ENCODE measurements around the gene CARD8.
A peak's percentile ranks its signal among the peaks of the same experiment; 100 is the strongest.
"Not testable (repeated sequence)": the region's sequence is repeated elsewhere in the genome, so short reads cannot be mapped to it uniquely, and the experiment has no call there.

CARD8 gene, protein sequence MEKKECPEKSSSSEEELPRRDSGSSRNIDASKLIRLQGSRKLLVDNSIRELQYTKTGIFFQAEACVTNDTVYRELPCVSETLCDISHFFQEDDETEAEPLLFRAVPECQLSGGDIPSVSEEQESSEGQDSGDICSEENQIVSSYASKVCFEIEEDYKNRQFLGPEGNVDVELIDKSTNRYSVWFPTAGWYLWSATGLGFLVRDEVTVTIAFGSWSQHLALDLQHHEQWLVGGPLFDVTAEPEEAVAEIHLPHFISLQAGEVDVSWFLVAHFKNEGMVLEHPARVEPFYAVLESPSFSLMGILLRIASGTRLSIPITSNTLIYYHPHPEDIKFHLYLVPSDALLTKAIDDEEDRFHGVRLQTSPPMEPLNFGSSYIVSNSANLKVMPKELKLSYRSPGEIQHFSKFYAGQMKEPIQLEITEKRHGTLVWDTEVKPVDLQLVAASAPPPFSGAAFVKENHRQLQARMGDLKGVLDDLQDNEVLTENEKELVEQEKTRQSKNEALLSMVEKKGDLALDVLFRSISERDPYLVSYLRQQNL

DNA sequence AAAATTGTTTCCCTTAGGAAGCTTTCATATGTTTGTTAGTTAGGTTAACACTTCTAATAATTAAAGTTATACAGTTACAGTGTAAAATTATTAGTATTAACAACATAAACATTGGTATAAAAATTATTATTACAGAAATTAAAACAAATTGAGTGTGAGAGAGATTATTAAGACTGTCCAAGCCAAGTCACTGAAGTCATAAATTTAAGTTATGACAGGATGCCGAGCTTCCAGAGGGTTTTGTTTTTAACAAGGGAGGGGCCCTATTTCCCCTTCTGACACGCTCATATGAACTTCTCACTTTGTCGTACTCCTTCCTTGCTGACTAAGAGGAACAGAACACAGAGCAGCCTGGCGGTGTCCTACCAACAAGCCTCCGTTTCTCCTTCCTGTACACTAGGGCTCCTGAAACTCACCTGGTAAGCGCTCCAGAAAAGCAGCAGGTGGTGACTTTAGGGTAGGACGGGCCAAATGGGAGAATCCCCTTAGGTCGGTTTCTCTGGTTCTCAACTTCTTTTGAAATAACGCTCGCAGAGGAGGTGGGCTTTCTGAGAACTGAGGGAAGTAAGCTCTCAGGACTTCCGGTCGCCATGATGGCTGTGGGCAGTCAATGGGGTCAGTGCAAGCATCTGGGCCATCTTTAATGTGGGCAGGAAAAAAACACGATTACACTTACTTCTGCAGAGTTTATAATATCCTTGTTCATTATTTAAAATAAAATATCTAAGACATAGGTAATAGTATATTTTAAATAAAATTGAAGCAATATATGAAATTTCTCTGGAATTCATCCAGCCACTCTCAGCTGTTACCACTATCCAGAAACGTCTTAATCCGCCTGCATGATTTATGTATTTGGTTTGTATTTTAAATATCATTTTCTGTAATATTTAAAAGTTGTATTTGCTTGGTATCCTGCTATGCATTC lies at the start of gene CARD8:
Gene CARD8, minus strand, starts transcription at position 537 of the 928 bp plus-strand sequence. CDS start 14,892 bp downstream, outside the sequence.
- peak; percentile 99 for DNase-seq

DNA sequence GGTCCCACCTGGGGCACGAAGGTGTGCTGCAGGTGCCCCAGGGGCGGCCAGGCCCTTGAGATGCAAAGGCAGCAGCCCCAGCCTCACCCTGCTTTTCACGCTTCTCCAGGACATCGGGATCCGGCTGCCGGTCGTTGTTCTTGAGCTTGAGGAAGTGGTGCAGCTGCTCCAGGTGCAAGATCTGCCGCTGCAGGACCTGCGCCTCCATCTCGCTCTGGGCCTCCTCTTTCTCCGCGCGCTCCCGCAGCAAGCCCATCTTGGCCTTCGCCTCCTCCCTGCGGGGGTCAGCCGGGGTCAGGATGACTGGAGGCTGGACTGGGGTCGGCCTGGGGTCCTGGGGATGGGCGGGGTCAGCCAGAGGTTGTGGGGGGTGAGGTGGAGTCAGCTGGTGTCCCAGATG lies 48.2 kb upstream of the CARD8 start:
- no peak for DNase-seq

DNA sequence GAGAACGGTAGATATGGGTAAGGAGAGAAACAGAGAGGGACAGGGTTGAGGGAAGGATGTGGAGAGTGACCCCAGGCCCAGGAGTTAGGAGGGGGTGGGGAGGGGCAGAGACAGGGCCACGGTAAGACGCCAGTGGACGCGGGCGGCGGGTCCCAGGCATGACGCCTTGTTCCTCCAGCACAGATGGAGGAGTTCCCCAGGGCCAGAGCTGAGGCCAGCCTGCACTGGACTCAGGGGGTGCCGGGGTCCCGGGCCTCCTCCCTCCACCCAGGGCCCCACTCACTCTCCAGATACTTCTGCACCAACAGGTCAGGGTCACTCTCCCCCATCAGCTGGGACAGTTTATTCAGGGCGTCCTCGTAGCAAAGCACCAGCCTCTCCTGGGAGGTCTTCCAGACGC lies 47.7 kb upstream of the CARD8 start:
- no peak for DNase-seq

DNA sequence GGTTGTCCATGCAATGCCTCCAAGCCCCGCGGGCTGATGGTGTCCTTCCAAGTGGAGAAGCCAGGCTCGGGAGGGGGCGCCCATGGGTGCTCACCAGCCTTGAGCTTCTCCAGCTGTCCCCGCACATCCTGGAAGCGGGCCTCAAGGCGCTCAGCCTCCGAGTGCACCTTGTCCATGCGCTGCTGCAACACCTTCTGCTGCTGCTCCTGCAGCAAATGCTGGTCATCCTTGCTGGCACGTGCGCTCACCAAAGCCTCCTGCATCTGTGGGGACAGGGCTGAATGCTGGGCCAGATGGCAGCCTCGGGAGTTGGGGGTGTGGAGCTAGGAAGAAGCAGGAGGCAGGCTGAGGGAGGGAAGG lies 46.9 kb upstream of the CARD8 start:
- DNase-seq, result peak; percentile 25

DNA sequence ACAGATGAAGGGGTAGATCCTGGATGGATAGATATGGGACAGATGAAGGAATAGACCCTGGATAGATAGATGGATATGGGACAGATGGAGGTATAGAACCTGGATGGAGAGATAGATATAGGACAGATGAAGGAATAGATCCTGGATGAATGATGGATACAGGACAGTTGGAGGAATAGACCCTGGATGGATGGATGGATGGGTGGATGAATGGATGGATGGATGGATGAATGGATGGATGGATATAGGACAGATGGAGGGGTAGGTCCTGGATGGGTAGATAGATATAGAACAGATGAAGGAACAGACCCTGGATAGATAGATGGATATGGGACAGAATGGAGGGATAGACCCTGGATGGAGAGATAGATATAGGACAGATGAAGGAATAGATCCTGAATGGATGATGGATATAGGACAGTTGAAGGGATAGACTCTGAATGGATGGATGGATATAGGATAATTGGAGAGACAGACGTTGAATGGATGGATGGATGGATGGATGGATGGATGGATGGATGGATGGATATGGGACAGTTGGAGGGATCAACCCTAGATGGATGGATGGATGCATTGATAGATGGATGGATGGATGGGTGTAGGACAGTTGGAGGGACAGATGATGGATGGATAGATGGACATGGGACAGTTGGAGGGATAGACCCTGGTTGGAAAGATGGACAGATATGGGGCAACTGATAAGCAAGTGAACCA lies 46.3 kb upstream of the CARD8 start:
- DNase-seq, result no peak

DNA sequence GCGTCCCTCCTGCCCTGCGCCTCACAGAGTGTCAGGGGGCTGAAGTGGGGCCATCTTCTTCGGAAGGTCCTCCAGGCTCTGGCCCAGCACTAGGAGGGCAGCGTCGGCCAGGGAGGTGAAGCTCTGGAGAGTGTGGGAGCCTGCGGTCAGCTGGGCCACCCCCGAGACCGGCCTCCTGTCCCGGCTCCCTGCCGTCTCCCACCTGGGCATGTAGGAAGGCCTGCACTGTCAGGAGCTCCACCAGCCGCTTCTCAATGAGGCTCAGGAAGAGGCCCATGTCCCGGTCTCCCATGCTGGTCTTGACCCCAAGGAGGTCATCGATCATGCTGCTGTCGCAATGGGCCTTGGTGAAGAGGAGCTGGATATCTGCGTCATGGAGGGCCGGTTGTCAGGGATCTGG lies 42.3 kb upstream of the CARD8 start:
- no peak for DNase-seq

DNA sequence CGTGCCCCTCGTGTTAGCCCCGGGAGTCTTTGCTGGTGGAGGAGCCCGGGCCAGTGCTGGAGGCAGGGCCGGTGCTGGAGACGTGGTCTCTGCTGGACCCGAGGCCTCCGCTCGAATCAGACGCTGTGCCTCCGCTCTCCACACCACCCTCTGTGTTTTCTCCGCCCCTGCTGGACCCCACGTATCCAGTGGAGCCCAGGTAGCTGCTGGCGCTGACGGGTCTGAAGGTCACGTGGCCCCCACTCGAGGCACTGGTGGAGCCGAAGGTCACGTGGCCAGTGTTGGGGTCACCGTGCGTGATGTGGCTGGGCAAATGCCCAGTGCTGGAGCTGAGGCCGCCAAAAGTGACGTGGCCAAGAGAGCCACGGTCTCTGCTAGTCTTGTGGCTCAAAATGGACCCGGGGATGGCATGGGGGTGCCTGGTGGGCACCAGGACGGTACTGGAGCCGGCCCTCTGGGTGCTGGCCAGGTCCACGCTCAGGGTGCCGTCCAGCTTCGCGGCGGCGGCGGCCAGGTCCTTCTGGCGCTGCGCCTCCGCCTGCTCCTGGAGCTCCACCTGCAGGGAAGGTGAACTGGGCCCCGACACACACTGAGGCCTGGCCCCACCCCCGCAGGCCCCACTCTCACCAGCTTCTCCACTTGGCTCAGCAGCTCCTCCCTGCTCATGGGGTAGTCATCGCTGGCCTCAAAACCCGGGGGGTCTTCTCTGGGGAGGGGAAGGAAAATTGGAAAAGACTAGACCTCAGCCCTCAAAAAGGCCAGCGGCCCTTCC lies 41.4 kb upstream of the CARD8 start:
- DNase-seq, result no peak

DNA sequence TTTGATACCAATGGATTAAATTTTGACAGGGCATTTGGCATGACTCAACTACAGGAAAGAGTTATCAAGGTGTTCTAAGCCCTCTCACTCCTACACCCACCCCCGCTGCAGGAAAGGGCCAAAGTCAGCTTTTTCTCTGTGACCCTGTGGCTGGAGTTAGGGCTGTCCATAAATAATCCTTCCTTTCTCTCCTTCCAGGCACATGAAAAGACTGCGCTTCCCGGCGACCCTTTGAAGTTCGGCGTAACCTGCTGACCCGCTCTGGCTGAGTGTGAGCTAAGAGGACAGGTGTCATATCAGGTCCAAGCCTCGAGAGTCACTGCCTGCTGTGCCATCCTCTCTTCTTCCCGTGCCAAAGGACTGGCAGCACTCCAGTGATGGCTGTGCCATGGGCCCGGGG lies 39.7 kb upstream of the CARD8 start:
- no peak for DNase-seq

DNA sequence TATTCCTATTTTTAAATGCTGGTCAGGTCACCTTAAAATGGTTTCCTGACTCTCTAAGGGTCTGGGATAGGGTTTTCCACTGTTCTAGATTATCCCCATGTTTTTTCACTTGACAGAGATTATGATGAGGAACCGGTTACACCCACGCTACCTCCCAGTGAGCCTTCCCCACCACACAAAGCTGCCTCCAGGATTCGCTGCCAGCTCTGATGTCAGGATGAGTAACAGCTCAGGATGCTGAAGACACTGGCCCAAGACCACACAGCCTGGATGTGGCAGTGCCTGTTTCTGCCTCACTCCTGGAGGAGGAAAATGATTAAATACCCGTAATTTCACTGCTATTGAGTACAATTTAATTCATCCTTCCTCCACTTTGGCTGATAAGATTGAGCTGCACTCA lies 37.1 kb upstream of the CARD8 start:
- no peak for DNase-seq

DNA sequence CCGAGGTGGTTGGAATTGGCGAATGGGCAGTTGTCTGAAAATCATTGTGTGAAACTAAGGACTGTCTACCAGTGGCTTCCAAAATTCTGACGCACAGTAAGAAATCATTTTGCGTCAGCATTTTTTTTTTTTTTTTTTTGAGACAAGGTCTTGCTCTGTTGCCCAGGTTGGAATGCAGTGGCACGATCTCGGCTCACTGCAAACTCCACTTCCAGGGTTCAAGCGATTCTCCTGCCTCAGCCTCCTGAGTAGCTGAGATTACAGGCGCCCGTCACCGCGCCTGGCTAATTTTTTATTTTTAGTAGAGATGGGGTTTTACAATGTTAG lies 35.7 kb upstream of the CARD8 start:
- DNase-seq, result not testable (repeated sequence)

DNA sequence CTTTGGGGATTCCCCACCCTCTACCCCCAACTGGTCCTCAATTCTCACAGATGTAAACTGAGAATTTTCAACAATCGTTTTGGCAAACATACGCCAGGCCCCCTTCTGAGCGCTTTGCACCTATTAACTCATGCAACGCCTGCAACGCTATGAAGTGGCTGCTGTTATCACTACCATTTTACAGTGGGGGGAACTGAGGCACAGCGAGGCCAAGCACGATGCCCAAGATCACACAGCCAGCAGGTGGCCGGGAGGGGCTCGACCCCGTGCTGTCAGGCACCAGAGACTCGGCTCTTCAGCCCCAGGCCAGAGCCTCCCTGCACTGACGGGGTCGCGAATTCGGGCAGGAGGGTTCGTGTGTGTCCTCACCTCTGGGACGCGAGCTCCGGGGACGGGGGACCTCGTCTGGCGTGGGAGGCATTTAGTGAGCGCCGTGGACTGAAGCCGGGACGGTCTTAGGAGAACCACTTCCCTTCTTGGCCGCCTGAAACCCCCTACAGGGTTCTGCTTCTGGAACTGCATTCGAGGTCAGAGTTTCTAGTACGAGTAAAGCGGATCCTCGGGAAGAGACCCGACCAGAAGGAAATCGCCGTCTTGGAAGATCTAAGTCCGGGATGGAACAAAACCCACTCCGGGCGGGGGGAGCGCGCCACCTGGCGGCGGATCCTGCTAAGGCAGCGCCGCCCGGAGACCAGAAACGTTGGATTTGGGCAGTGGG lies 35.2 kb upstream of the CARD8 start:
- peak; percentile 74 for DNase-seq

DNA sequence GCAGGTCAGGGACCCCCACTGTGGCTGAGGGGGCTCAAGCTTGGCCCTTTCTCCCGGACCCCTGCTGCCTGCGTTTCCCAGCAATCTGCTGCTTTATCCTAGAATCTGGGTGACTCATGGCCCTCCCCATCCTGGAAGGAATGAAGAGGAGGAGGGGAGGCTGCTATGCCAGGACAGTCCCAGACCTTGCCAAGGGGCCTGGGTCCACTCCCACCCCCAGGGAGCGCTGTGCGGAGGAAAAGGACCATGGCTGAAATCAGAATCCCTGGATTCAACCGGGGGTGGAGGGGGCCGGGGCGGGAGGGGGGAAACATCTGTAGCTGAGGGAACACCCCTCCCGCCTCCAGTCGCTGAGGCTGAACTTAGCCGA lies 34.7 kb upstream of the CARD8 start:
- peak; percentile 68 for DNase-seq

DNA sequence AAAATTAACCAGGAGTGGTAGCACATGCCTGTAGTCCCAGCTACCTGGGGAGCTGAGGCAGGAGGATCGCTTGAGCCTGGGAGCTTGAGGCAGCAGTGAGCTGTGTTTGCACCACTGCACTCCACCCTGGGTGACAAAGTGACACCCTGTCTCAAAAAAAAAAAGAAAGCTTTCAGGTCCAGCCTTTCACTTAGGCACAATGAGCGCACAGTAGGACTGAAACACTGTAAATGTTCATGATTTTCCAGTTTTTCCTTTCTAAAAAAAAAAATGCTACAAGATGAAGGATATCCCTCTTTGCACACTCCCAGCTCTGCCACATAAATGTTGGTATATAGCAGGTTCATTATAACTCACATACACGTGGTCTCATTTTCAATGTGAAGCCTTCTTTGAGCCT lies 32.0 kb upstream of the CARD8 start:
- no peak for DNase-seq

DNA sequence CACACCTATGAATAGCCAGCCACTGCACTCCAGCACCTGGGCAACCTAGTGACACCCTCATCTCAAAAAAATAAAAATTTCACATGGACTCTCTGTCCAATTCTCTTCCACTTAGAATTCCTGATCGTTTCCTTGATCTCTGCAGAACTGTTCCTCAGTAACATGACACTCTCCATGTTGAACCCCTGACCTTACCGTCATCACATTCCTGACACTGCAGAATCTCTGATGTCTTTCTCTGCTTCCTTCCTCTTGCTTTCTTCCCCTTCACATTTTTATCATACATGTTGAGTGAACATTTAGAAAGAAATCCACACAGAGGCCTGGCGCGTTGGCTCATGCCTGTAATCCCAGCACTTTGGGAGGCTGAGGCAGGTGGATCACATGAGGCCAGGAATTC lies 29.2 kb upstream of the CARD8 start:
- no peak for DNase-seq

DNA sequence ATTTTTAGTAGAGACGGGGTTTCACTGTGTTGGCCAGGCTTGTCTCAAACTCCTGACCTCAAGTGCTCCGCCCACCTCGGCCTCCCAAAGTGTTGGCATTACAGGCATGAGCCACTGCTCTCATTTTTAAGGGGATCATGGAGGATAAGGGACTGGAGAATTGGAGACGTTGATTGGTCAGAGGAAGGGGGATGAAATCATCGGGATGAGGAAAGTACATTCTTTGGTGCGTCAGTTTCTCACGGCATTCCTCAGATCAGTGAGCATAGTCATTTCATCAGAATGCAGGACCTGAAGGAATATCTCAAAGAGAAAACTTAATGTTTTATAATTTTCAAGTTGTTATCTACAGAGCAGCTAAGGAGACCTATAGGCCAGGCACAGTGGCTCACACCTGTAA lies 28.2 kb upstream of the CARD8 start:
- DNase-seq, result no peak

DNA sequence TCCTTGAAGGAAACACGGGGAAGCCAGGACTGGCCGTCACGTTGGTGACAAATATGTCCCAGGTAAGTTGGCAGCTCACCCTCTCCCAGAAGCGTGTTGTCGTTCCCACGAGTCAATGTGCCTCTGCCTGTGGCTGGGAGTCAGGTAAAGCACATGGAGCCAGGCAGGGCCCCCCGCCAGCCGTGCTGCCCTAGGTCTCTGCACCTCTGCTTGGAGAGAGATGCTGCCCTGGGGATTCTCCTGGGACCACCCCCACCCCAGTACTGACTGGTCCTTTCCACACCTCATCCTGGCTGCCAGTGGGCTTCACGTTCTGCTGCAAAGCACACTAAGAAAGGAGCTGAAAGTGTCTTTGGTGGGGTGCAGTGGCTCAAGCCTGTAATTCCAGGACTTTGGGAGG lies 24.0 kb upstream of the CARD8 start:
- DNase-seq, result no peak

DNA sequence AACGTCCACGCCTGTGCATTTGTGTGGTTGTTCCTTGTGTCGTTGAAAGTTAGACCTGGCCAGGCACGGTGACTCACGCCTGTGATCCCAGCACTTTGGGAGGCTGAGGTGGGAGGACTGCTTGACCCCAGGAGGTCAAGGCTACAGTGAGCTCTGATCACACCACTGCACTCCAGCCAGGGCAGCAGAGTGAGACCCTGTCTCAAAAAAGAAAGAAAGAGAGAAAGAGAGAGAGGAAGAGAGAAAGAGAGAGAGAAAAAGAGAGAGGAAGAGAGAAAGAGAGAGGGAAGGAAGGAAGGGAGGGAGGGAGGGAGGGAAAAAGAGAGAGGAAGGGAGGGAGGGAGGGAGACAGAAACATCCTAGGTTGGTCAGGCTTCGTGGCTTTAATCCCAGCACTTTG lies 19.2 kb upstream of the CARD8 start:
- no peak for DNase-seq

DNA sequence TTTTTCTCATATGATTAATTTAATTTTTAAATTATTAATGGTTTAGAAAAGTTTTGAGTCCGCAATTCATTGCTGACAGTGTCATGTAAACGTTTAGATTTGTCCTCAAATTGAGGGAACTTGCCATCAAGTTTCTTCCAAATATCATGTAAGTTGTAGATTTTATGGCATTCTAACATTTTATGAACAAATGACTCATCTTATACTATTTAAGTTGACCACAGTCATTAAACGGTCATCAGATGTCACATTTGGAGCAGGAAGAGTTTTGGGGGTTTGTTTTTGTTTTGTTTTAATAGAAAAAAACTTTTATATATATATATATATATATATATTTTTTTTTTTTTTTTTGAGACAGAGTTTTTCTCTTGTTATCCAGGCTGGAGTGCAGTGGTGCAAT lies 18.5 kb upstream of the CARD8 start:
- no peak for DNase-seq

DNA sequence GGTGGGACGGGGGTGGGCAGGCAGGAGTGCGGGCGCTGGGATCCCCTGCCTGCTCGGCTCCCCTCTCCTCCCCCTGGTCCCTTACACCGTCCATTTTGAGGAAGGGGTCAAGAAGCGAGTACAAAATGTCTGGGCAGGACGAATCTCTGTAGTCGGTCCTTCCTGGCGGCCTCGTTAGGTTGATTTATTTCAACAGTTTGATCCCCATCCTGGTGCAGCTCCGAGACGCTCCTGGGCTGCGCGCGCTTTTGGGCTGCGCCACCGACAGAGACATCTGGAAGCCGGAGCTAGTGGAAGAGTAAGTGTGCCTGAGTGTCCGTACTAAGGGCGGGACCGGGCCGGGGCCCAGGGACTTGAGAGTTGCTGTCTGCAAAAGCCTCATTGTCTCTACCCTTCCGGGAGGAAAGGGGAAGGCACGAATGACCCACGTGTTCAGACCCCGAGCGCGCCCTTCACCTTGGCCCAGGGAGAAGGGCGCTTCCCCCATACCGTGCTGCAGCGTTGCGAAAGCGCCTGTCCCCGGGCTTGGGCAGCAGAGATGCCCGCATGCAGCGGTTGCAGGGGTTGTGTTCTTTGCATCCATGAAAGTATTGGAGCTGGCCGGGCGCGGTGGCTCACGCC lies 15.9 kb upstream of the CARD8 start:
- peak; percentile 84 for DNase-seq

DNA sequence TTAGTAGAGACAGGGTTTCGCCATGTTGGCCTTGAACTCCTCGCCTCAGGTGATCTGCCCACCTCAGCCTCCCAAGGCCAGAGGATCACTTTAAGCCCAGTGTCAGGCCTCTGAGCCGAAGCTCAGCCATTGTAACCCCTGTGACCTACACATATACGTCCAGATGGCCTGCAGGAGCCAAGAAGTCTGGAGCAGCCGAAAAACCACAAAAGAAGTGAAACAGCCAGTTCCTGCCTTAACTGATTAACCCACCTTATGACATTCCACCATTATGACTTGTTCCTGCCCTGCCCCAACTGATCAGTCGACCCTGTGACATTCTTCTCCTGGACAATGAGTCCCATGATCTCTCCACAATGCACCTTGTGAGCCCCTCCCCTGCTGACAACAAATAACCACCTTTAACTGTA lies 13.9 kb upstream of the CARD8 start:
- not testable (repeated sequence) for DNase-seq

DNA sequence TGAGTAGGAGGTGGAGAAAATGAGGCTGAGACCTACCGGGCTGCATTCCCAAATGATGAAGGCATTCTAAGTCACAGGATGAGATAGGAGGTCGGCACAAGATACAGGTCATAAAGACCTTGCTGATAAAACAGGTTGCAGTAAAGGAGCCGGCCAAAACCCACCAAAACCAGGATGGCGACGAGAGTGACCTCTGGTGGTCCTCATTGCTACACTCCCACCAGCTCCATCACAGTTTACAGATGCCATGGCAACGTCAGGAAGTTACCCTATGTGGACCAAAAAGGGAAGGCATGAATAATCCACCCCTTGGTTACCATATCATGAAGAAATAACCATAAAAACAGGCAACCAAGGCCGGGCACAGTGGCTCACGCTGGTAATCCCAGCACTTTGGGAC lies 9.6 kb upstream of the CARD8 start:
- not testable (repeated sequence) for DNase-seq

DNA sequence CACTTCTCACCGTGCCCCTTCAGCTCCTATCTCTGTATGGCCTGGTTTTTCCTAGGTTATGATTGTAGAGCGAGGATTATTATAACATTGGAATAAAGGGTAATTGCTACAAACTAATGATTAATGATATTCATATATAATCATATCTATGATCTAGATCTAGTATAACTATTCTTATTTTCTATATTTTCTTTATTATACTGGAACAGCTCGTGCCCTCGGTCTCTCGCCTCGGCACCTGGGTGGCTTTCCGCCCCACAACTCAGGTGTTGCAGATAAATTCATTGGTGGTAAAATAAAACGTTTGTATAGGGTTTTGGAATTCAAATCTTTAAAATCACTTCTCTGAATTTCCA lies 4.6 kb upstream of the CARD8 start:
- not testable (repeated sequence) for DNase-seq
